HG03354 (cell line): ENCODE results near the gene FOXP1.

ENCODE experiments used
- ATAC-seq: cut with Tn5 transposase; IDR thresholded peaks from one replicate; pipeline ENCODE4 v1.9.1; 2021; ENCODE audit warnings: mild to moderate bottlenecking; ENCODE audit not compliant: unreplicated experiment, poor library complexity, severe bottlenecking

Gene FOXP1

DNA sequence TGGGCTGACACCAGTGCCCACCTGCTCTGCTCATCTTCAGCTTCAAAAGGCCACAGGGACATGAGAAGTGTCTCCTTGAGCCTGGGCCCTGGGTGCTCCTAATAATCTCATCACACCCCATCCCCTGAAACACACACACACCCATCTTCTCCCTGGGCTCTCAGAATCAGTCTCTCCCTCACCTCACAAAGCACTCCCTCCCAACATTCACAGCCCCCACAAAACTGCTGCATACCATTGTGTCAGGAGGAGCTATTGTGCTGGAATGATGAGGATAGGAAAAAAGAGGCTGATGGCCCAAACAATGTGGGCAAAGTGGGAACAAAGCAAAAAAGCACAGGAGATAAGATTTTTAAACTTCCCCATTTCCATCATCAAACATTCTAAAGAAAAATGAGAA is 16.8 kb downstream of the FOXP1 start:
- no peak for ATAC-seq

DNA sequence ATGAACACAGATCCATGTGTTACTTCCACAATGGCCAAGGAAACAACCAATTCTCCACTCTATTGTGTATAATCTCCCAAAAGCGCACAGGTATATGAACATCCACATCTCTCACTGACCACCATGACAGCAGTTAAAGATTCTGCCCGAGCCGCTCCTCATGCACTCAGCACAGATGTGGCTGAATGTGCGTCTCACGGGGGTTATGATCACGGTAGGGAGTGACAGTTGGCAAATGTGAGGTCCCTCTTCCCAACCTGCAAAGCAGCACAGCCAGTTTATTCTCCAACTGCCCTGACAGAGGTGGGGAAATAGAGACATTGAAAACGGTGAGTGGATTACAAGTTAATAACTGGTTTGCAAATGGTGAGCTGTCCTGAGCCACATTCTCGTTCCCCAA is 17.6 kb downstream of the FOXP1 start:
- ATAC-seq: no peak

DNA sequence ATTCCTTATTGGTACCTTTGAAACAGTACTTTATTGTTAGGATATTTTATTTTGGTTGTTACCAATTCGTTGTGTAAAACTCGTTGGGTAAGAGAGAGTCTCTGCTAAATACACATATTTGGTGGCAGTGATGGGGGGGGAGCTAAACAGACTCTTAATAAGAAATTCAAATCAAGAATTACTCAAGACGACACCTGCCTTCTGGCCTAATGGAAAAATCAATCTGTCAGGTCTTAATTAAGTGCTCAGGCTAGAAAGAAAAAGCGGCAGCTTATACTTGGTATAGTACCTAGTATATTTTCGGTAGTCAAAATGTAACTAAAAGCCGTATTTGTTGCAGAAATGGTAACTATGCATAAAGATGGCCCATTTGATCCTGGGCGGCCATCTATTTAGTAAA is 18.2 kb downstream of the FOXP1 start:
- no peak for ATAC-seq

DNA sequence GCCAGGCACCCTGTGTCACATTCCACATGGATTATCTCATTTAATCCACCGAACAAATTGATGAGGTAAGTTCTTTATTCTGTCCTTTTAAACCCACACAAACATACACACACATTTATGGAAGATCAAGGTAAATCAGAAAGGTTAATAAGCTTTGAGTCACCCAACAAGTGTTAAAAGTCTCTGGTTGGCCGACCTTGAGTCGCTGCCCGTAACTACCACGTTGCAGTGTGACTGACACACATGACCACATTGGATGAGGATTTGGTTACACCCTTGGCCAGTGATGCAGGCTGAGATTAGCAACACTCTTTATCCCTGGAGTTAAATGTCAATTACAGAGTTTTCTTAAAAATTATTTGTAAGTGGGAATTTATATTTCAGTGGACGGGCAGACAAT is 19.2 kb downstream of the FOXP1 start:
- ATAC-seq: peak; percentile 59

DNA sequence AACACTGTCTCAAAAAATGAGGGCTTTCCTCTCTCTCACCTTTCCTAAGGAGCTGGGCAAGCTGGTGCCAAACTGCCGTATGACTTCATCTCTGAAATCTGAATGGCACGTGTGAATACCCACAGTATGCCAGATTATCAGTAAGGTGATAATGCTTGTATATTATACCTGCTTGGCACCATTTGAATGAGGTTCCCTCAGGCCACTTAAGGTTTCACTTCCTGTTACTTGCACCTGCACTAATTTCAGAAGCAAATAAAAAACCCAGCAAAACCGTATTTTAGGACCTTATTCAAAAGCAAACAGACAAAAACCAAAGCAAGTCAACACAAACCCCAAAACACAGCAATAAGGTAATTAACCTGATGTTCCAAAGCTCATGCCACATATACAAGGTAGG is 19.7 kb downstream of the FOXP1 start:
- peak; percentile 94 for ATAC-seq

DNA sequence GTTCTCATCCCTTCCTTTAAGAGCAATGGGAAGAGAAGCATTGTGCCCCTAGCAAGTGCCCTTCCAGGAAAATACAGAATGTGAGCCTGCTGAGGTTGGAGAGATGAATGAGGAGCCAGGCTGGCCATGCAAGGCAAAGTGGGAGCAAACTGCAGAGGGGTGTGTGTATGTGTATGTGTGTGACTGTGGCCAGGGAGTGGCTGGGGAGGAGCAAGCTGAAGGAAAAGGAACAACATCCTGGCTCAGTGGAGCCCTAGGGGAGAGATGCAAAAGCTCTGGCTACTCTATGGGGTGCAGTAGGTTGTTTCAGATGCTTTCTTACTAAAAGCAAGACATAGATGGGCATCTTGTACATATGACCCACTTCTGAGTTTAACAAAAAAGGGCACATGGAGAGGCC is 20.6 kb downstream of the FOXP1 start:
- no peak for ATAC-seq

DNA sequence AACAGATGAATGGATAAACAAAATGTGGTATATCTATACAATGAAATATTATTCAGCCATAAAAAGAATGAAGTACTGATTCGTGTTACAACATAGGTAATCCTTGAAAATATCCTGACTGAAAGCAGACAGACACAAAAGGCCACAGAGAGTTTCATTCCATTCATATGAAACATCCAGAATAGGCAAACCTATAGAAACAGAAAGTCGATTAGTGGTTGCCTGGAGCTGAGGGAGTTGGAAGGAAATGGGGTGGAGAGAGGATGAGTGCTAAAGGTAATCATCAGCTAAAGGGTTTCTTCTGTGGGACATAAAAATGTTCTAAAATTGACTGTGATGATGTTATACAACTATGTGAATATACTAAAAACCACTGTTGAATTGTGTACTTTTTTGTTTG is 22.9 kb downstream of the FOXP1 start:
- ATAC-seq: no peak

DNA sequence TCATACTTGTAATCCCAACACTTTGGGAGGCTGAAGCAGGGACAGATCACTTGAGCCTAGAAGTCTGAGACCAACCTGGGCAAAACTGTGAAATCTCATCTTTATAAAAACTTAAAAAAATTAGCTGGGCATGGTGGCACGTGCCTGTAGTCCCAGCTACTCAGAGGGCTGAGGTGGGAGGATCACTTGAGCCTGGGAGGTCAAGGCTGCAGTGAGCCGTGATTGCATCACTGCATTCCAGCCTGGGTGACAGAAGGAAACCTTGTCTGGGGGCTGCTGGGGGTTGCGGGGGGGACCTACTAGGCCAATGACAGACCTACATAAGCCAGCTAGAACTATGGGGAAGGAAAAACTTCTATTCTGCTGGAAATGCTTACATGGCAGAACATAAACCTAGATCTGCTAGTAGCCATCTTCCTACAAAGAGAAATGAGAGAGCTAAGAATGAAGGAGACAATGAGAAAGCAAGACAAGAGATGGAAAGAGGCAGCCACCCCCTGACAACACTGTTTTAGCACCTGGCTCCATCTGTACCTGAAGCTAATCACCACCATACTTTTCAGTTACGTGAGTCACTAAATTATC is 23.9 kb downstream of the FOXP1 start:
- no peak for ATAC-seq

DNA sequence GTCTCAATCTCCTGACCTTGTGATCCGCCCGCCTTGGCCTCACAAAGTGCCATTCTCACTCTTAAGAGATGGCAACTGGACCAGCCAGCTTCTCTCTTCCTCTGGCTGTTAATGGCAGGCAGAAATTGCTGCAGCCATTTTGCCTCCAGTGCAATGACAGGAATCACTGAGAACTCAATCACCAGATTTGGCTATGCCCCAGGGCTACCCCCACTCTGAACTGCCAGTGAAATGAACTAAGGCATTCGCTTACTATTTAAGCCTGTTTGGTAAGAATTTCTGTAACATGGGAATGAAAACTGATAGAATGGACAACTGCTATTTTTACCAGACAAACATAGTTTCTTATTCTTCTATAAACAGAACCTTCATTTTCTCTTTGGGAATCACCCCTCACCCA is 24.5 kb downstream of the FOXP1 start:
- no peak for ATAC-seq

DNA sequence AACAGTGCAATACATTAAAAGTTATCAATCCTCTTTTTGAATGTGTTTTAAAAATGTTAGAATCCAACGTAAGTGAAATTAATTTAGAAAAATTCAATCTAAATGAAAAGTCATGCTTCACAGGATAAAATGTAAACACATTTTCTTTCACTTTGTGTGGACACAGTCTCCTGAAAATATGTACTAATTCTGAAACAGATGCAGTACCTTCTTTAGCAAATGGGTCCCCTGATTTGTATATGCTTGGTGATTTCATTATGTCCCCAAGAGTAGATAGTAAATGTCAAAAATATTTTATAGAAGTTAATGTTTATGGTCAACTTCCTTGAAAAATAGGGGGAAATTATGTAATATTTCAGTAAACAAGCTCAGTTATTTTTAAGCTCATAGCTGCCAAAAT is 28.9 kb downstream of the FOXP1 start:
- ATAC-seq: peak; percentile 64

DNA sequence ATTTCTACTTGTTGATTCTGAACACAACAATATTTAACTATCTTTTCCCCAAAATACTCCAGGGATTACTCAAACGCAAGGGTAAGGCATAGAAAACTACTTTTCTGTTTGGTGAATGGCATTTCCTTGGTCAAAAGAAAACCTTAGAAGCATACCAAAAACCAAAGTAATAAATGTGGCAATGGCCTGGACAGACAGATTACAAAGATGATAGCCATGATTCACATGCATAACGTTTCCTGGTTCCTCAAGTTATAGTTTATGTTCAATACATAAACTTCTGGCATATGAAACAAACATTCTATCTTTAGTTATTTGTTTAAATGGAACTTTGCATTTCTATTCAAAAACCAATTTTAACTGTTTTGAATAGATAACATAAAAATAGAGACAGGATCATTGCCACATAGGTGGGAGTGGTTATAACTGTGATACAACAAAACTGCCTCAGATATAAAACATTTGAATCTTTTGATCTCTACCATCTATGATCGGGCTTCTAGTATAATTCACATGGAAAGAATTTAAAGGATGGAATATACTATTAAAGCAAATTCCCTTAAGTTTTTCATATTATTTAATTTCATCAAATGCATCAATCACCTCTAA is 32.1 kb downstream of the FOXP1 start:
- ATAC-seq: no peak

DNA sequence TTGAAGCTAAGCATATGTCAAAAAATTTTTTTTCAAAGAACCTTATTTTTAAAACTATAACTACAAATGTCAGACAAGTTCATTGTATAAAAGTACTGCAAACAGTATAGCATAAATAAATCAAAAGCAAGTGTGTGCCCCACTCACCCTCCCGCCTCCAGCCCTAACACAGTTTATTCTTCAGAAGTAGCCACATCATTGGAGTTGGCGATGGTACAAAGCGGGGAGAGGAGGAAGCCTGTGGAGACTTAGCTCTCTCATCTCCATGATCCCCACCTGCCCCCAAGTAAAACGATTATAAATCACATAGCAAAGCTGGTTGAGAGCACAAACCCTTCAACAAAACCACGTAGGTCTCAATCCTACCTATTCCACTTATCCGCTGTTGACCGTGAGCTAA is 33.6 kb downstream of the FOXP1 start:
- no peak for ATAC-seq

DNA sequence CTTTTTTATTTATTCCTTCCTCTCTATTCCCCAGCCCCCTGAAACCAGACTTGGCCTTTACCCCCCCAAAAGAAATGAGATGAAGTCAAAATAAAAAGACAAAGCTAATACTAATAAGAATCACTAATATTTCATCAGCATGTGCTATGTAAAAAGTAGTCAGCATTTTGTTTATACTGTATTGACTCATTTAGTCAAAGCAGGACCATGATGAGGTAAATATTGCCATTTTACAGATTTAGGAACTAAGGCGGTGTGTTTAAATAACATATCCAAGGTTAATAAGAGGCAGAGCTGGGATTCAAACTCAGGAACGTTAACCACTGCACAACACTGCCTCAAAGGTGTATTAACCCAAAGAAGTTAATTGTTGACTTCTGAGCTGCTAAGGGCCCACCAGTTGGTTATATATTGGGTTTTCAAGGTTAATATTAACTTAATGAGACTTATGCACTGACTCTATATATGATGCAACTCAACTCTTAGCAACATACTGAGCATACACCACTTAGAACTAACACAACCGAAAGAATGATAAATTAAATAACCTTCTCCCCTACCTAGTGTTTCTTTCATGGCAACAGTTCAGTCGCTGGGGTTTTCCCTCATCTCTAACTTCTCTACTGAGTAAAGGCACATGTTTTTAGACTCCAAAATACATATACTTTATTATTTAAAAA is 34.7 kb downstream of the FOXP1 start:
- ATAC-seq: peak; percentile 97

DNA sequence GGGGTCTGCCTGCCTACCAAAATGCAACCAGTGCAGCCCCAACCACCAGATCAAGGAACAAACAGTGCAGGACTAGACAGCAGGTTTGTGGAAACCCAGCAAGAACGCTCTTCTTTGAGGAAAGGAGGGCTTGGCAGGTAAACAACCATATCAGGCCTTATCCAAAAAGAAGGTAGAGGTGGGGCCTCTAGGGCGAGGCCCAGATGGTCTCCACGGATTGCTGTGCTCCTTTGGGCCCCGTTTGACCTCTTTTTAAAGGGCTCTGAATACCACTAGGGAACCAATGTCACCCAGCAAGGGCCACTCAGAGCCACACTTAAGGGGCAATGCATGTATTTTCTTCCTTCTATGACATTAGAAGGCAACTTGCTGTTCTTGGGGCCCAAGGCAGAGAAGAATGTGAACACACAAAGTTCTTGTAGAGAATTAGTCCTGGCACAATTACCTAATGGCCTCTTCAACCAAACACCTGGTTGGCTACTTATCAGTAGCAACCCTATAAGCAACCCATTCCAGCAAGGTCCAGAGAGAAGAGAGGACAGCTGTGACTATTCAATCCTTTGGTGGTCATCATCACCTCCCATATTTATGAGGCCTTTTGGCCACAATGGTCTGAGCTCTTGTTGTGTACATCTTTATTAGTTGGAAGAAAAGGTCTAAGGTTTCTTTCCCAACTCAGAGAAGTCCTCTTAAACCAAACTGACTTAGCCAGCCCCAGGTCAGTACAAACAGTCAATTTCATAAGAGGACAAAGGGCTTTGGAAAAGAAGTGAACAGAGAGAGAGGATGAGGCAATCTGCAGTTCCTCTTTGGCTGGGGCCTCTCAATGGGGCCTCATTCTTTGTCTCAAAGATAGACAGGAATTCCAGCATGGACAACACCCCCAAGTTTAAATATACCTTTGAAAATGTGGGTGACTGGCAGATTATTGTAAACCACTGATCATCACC is 36.0 kb downstream of the FOXP1 start:
- ATAC-seq: no peak

DNA sequence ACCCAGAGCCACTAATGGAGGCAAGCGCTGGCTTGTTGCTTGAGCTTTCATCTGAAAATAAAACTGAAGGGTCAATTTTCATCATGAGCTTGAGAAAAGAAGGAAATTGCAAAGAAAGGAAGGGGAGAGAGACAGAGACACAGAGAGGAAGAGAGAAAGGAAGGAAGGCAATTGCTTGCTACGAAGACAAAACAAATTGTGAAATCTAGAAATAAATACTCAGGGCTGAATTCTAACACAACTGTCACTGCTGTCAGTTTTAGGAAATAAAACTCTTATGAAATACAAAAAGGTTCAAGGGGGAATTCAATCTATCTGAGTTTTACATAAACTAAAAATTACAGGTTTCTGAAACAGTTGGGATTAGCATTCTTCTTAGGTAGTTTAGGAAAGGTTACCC is 36.7 kb downstream of the FOXP1 start:
- ATAC-seq: no peak

DNA sequence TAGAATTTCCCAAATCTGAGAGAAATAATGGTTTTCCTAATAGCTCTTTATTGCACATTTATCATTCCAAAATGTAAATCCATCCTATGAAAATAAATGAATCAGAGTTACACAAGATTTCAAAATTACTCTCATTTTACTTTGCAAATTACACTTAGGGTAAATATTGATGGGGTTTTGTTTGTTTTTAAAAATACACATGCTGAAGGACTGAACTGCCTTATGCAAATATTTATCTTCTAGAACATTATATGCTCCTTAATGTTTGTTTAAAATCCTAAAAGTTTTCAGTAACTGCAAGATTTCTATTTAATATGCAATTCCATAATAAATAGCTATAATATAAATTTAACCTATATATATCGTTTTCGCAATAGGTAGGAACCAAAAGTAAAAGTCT is 38.2 kb downstream of the FOXP1 start:
- no peak for ATAC-seq

DNA sequence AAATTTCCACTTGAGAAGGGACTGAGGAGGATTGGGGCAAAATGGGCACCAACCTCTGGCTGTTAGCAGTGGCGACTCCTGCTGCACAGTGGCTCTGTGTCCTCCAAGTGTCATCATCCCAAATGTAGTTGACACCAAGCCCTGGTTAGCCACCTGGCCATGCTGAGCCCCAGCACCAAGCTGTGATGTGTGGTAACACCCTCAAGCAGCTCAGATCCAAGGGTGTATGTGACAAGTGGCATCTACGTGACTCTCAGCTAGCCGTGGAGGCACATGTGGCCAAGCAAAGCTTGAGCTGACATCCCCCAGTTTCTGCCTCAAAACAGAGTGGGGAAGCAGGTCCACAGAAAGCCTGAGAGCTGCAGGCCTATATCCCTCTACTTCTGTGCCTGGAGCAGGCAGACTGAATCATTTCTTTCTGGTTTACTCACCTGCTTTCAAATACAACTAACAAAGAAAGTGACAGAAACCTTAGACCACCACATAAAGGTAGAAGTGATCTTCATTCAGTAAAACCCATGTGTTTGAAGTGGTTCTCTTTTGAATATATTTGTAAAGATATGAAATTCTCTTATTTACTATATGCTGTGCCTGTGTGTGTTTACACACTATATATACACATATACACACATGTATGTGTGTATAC is 40.0 kb downstream of the FOXP1 start:
- ATAC-seq: peak; percentile 28

DNA sequence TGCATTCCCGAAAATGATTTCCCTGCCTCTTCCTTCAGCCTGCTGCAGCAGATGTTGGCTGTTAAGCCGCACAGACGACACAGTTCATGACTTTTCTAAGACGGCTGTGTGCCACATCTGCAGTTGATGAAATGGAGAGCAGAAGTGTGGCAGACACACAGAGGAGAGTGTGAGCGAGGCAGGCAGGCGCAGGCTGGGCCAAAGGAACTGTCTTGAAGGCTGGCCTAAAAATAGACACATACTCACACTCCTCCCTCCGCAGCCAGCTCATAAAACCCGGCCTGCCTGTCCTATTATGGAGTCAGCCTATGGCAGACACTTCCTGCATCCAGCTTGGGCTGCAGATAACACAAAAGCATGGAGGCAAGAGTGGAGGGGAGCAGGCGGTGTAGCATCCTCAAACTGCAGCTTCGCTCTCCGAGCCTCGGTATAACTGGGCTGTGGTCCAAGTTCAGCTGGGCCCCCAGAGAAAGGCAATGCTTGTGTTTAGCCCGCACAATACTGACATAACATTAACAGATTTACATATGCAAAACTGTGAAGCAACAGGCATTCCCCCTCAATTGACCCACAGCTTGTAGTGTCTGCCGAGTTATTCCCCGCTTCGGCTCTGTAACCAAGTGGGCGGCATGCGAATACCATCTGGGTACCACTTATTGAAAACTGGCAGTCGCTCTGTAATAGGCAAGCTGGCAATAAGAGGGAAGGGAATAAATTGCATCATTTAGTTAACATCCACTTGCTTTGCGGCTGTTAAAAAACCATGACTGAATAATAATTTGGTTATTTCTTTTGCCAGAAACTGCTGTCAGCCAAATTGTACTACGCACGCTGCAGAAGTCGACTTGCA is 40.8 kb downstream of the FOXP1 start:
- ATAC-seq: peak; percentile 86

DNA sequence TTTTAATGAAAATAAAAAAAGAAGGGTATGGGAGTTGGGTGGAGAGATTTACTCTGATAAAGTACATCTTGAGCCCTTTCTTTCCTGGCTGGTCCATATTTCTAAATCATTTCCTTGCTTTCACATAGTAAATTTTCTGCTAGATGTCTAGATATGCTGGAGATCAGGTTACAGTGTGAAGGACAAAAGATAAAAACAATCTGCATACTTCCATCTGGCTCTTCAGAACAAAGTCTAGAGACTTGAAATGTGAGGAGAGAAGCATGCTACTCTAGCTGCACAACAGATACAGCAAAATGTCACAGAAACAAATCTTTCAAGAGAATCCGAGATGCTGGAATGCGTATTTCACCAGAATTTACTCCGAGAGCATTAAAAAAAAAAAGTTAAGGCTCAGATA is 42.2 kb downstream of the FOXP1 start:
- ATAC-seq: no peak
